Fibroblast of lung (primary cell): ENCODE data around the gene PTPN13.

Source experiments
- EZH2 ChIP-seq: IDR thresholded peaks from 2 replicates; pipeline ENCODE4 v1.5.1; 2012; ENCODE audit warnings: low read length, control low read depth, mild to moderate bottlenecking; ENCODE audit errors: missing control alignments
- TF ChIP-seq, protein P1 (sequence below), 2 donors: IDR thresholded peaks in 1 of 2; conservative IDR thresholded peaks in 1 of 2; 1 replicate in 1 of 2; 2 replicates in 1 of 2; pipeline ENCODE4 v1.5.1; 2011 to 2012; ENCODE audit warnings: low read length in 2 of 2, control low read depth in 1 of 2, inconsistent platforms in 1 of 2, low read depth in 1 of 2, mild to moderate bottlenecking in 1 of 2

DNA sequence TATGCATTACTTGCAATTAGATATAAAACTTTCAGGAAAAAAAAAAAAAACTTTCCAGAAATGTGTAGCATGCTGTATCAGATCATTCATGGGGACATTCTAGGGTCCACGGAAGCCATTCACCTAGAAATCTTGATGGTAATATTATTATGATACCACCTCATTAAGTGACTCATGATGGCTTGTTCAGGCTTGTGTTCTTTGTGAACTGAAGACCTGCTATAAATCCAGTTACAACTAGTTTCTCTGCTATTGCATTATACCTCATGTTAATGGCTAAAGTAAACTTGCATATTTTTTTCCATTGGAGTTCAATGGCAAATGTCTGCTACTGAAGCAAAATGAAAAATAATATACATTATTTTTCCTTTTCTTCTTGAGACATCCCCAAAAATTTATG, 35.3 kb upstream of the PTPN13 start:
- TF ChIP-seq, protein P1, sequence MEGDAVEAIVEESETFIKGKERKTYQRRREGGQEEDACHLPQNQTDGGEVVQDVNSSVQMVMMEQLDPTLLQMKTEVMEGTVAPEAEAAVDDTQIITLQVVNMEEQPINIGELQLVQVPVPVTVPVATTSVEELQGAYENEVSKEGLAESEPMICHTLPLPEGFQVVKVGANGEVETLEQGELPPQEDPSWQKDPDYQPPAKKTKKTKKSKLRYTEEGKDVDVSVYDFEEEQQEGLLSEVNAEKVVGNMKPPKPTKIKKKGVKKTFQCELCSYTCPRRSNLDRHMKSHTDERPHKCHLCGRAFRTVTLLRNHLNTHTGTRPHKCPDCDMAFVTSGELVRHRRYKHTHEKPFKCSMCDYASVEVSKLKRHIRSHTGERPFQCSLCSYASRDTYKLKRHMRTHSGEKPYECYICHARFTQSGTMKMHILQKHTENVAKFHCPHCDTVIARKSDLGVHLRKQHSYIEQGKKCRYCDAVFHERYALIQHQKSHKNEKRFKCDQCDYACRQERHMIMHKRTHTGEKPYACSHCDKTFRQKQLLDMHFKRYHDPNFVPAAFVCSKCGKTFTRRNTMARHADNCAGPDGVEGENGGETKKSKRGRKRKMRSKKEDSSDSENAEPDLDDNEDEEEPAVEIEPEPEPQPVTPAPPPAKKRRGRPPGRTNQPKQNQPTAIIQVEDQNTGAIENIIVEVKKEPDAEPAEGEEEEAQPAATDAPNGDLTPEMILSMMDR (conservative IDR thresholded peaks at IDR 0.05 in 1 of 2, IDR thresholded peaks at IDR 0.05 in 1 of 2; ENCODE audit: low read depth in 1 of 2, low read length in 2 of 2) = no peak
- no peak for TF ChIP-seq EZH2
